H9 (cell line): ENCODE measurements around the gene ARHGAP8. TPM values are rescaled to one million over a fixed set of nuclear protein-coding genes. Genes with fewer than 3 reads are reported as not detected.
"Not testable (repeated sequence)": the region's sequence is repeated elsewhere in the genome, so short reads cannot be mapped to it uniquely, and the experiment has no call there.

ENCODE experiments used
- DNase-seq: peaks from one replicate; pipeline ENCODE4 v3.0.0-alpha.2; 2017
- H2AFZ ChIP-seq: one replicate; pipeline ENCODE4 v1.6.1; 2013; ENCODE audit warnings: mild to moderate bottlenecking, low read length, control low read depth, moderate library complexity
- H2AK5ac ChIP-seq: 2 replicates; pipeline ENCODE4 v1.6.1; 2013; ENCODE audit warnings: low read length, control low read depth, mixed read lengths; ENCODE audit not compliant: insufficient read length
- H2BK120ac ChIP-seq: one replicate; pipeline ENCODE4 v1.6.1; 2013; ENCODE audit warnings: low read depth, mild to moderate bottlenecking, low read length, control low read depth, inconsistent platforms; ENCODE audit not compliant: poor library complexity, severe bottlenecking
- H2BK12ac ChIP-seq: 2 replicates; pipeline ENCODE4 v1.6.1; 2013; ENCODE audit warnings: low read length, control low read depth, mixed read lengths, low read depth; ENCODE audit not compliant: insufficient read length
- H2BK15ac ChIP-seq: 2 replicates; pipeline ENCODE4 v1.6.1; 2013; ENCODE audit warnings: low read depth, low read length, control low read depth
- H2BK20ac ChIP-seq: one replicate; pipeline ENCODE4 v1.6.1; 2013; ENCODE audit warnings: low read depth, mild to moderate bottlenecking, low read length, control low read depth, inconsistent platforms; ENCODE audit not compliant: poor library complexity, severe bottlenecking
- H2BK5ac ChIP-seq: 2 replicates; pipeline ENCODE4 v1.6.1; 2013; ENCODE audit warnings: low read length, control low read depth, mixed read lengths; ENCODE audit not compliant: insufficient read length
- H3K14ac ChIP-seq: 2 replicates; pipeline ENCODE4 v1.6.1; 2013; ENCODE audit warnings: low read length, control low read depth; ENCODE audit not compliant: insufficient read depth
- H3K18ac ChIP-seq: 2 replicates; pipeline ENCODE4 v1.6.1; 2013; ENCODE audit warnings: low read depth, mild to moderate bottlenecking, mixed read lengths, low read length, control low read depth; ENCODE audit not compliant: insufficient read length
- H3K23ac ChIP-seq: 2 replicates; pipeline ENCODE4 v1.6.1; 2013; ENCODE audit warnings: low read length, control low read depth, mixed read lengths, low read depth; ENCODE audit not compliant: insufficient read length
- H3K23me2 ChIP-seq: 2 replicates; pipeline ENCODE4 v1.6.1; 2013; ENCODE audit warnings: low read depth, mild to moderate bottlenecking, mixed read lengths, low read length, control low read depth; ENCODE audit not compliant: insufficient read length, poor library complexity, severe bottlenecking
- H3K27ac ChIP-seq: 2 replicates; pipeline ENCODE4 v1.5.1; 2013; ENCODE audit warnings: low read length, control low read depth, mixed read lengths, low read depth; ENCODE audit not compliant: insufficient read length
- H3K27me3 ChIP-seq: 2 replicates; pipeline ENCODE4 v1.6.1; 2013; ENCODE audit warnings: low read length, control low read depth, inconsistent platforms; ENCODE audit not compliant: insufficient read depth
- H3K4ac ChIP-seq: 2 replicates; pipeline ENCODE4 v1.6.1; 2013; ENCODE audit warnings: low read depth, mild to moderate bottlenecking, control low read depth, inconsistent platforms, low read length, moderate library complexity
- H3K4me1 ChIP-seq: 2 replicates; pipeline ENCODE4 v1.6.1; 2013; ENCODE audit warnings: low read length, control low read depth, inconsistent platforms; ENCODE audit not compliant: insufficient read depth
- H3K4me2 ChIP-seq: 2 replicates; pipeline ENCODE4 v1.6.1; 2013; ENCODE audit warnings: low read length, control low read depth, mixed read lengths; ENCODE audit not compliant: insufficient read length, insufficient read depth
- H3K56ac ChIP-seq: 2 replicates; pipeline ENCODE4 v1.6.1; 2013; ENCODE audit warnings: low read depth, mild to moderate bottlenecking, mixed read lengths, low read length, control low read depth; ENCODE audit not compliant: insufficient read length
- H3K79me1 ChIP-seq: 2 replicates; pipeline ENCODE4 v1.6.1; 2013; ENCODE audit warnings: low read depth, mild to moderate bottlenecking, moderate library complexity, low read length, control low read depth, inconsistent platforms; ENCODE audit not compliant: insufficient read depth, poor library complexity, severe bottlenecking
- H3K79me2 ChIP-seq: 2 replicates; pipeline ENCODE4 v1.6.1; 2013; ENCODE audit warnings: low read length, control low read depth, inconsistent platforms; ENCODE audit not compliant: insufficient read depth
- H3K9ac ChIP-seq: 2 replicates; pipeline ENCODE4 v1.6.1; 2013; ENCODE audit warnings: low read length, control low read depth, mixed read lengths; ENCODE audit not compliant: insufficient read length; ENCODE audit errors: extremely low read depth
- H3K9me3 ChIP-seq: one replicate; pipeline ENCODE4 v1.6.1; 2013; ENCODE audit warnings: low read depth, low read length, inconsistent platforms; ENCODE audit not compliant: control insufficient read depth
- H3T11ph ChIP-seq: one replicate; pipeline ENCODE4 v1.6.1; 2013; ENCODE audit warnings: mild to moderate bottlenecking, low read length, control low read depth, inconsistent platforms
- H4K20me1 ChIP-seq: one replicate; pipeline ENCODE4 v1.6.1; 2013; ENCODE audit not compliant: control insufficient read depth, insufficient read length, insufficient read depth
- H4K5ac ChIP-seq: 2 replicates; pipeline ENCODE4 v1.6.1; 2013; ENCODE audit warnings: low read depth, mild to moderate bottlenecking, mixed read lengths, low read length, control low read depth; ENCODE audit not compliant: insufficient read length
- H4K8ac ChIP-seq: replicated peaks from 2 replicates; pipeline ENCODE4 v1.6.1; 2013; ENCODE audit warnings: low read length, control low read depth, mixed read lengths, low read depth; ENCODE audit not compliant: insufficient read length
- H4K91ac ChIP-seq: 2 replicates; pipeline ENCODE4 v1.6.1; 2013; ENCODE audit warnings: low read depth, mild to moderate bottlenecking, moderate library complexity, mixed read lengths, low read length, control low read depth; ENCODE audit not compliant: insufficient read length
- H3K27ac Mint-ChIP-seq, 3 experiments: 2 replicates in 2 of 3; 3 replicates in 1 of 3; pipeline ENCODE4 v1.8.0; 2020 to 2021; ENCODE audit warnings: mixed read lengths in 3 of 3, mild to moderate bottlenecking in 1 of 3, moderate library complexity in 1 of 3
- H3K27me3 Mint-ChIP-seq: 2 replicates; pipeline ENCODE4 v1.8.0; 2021; ENCODE audit warnings: low read depth, mild to moderate bottlenecking, moderate library complexity, mixed read lengths
- H3K36me3 Mint-ChIP-seq, 3 experiments: 2 replicates in 2 of 3; 3 replicates in 1 of 3; pipeline ENCODE4 v1.8.0; 2020 to 2021; ENCODE audit warnings: low read depth in 3 of 3, mixed read lengths in 3 of 3; ENCODE audit not compliant: insufficient read depth in 1 of 3
- H3K4me1 Mint-ChIP-seq, 2 experiments: 2 replicates each; pipeline ENCODE4 v1.8.0; 2020; ENCODE audit warnings: mixed read lengths in 2 of 2
- H3K4me3 Mint-ChIP-seq, 2 experiments: 2 replicates in 1 of 2; 3 replicates in 1 of 2; pipeline ENCODE4 v1.8.0; 2020 to 2021; ENCODE audit warnings: mild to moderate bottlenecking in 2 of 2, mixed read lengths in 2 of 2, moderate library complexity in 1 of 2
- H3K9me3 Mint-ChIP-seq, 2 experiments: 2 replicates in 1 of 2; 3 replicates in 1 of 2; pipeline ENCODE4 v1.8.0; 2020; ENCODE audit warnings: mild to moderate bottlenecking in 2 of 2, mixed read lengths in 2 of 2, moderate library complexity in 1 of 2
- WGBS: extraction: QIAGEN DNeasy Blood & Tissue Kit; methylation state at CpG from one replicate; pipeline ENCODE4 v1.1.7; 2013; ENCODE audit warnings: missing lambda C conversion rate, low lambda C conversion rate, mixed read lengths; ENCODE audit not compliant: insufficient read length; ENCODE audit errors: extremely low coverage; 5-methylcytosine and 5-hydroxymethylcytosine counted together
- total RNA-seq: library from RNA; stranded (reverse); gene quantifications from 2 replicates; pipeline ENCODE4 v1.2.1, GENCODE V29; 2021
- TF ChIP-seq, protein P1 (sequence below): fragments of 200-600 bp; sonication (generic); conservative IDR thresholded peaks from 3 replicates; pipeline ENCODE4 v1.8.0; 2021; ENCODE audit warnings: antibody characterized with exemption, mild to moderate bottlenecking

ARHGAP8 gene
- total RNA-seq, 1 experiment from 2014 or later, result 35.4 TPM

- no peak overlapping the region for H3K4me3 Mint-ChIP-seq
- peaks cover 24% of the 10 kb centered on the region for H3K27me3 Mint-ChIP-seq
- no CpG with 5 or more reads among the region's 5 CpGs for WGBS
- H2BK12ac ChIP-seq, result no peak overlapping the region
- DNase-seq, result no peak
- no peak overlapping the region for H3K14ac ChIP-seq
- no peak overlapping the region for H3K56ac ChIP-seq
- H3K18ac ChIP-seq, result no peak overlapping the region
- H3K27ac ChIP-seq, result no peak overlapping the region
- no peaks in the 10 kb centered on the region for H3K23me2 ChIP-seq
- no peaks in the 10 kb centered on the region; the same call in 1 of the 2 replicates for H3K4me1 ChIP-seq
- H3K9me3 ChIP-seq, result no peaks in the 10 kb centered on the region
- H3K23ac ChIP-seq, result no peak overlapping the region
- H3K27me3 ChIP-seq, result no peaks in the 10 kb centered on the region
- TF ChIP-seq, protein P1, sequence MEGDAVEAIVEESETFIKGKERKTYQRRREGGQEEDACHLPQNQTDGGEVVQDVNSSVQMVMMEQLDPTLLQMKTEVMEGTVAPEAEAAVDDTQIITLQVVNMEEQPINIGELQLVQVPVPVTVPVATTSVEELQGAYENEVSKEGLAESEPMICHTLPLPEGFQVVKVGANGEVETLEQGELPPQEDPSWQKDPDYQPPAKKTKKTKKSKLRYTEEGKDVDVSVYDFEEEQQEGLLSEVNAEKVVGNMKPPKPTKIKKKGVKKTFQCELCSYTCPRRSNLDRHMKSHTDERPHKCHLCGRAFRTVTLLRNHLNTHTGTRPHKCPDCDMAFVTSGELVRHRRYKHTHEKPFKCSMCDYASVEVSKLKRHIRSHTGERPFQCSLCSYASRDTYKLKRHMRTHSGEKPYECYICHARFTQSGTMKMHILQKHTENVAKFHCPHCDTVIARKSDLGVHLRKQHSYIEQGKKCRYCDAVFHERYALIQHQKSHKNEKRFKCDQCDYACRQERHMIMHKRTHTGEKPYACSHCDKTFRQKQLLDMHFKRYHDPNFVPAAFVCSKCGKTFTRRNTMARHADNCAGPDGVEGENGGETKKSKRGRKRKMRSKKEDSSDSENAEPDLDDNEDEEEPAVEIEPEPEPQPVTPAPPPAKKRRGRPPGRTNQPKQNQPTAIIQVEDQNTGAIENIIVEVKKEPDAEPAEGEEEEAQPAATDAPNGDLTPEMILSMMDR, result no peak
- no peak overlapping the region for H2BK15ac ChIP-seq
- no peaks in the 10 kb centered on the region for H4K20me1 ChIP-seq
- H3K4ac ChIP-seq, result no peak overlapping the region
- H3K4me1 Mint-ChIP-seq, result peaks cover 14 to 33% of the 10 kb centered on the region in 2 experiments
- no peak overlapping the region for H4K5ac ChIP-seq
- H3K79me1 ChIP-seq, result no peaks in the 10 kb centered on the region
- no peak overlapping the region for H2AFZ ChIP-seq
- H3T11ph ChIP-seq, result no peak overlapping the region
- no peak overlapping the region for H2BK5ac ChIP-seq
- no peaks in the 10 kb centered on the region for H3K9me3 Mint-ChIP-seq
- H3K36me3 Mint-ChIP-seq, result no peaks in the 10 kb centered on the region
- no peak overlapping the region for H4K8ac ChIP-seq
- no peak overlapping the region for H4K91ac ChIP-seq
- H3K79me2 ChIP-seq, result no peaks in the 10 kb centered on the region
- no peak overlapping the region for H3K4me2 ChIP-seq
- H2BK20ac ChIP-seq, result no peak overlapping the region
- no peak overlapping the region for H3K9ac ChIP-seq
- no peak overlapping the region for H2BK120ac ChIP-seq
- H3K27ac Mint-ChIP-seq, result no peak overlapping the region
- no peak overlapping the region for H2AK5ac ChIP-seq
These were observed 13.4 kb upstream of the ARHGAP8 start for GRCh38 chr22:44739024-44739423.

DNA sequence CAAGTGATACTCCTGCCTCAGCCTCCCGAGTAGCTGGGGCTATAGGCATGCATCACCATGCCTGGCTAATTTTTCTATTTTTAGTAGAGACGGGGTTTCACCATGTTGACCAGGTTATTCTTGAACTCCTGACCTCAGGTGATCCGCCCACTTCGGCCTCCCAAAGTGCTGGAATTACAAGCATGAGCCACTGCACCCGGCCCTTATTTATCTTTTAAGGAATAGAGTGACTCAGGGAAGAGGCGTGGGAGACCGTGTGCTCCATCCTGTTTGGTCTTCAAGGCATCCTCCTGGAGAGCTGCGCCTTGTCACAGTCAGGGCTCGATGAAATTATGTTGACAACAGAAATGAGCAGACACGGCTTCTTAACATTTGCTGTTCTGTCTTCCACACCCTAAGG is 12.7 kb upstream of the ARHGAP8 start:
- H3K23me2 ChIP-seq, H2AFZ ChIP-seq, DNase-seq, H4K91ac ChIP-seq, H3K4ac ChIP-seq, H2BK5ac ChIP-seq, H3K56ac ChIP-seq, H3K79me2 ChIP-seq, H3K36me3 Mint-ChIP-seq, H3K27me3 ChIP-seq, H2AK5ac ChIP-seq, H3T11ph ChIP-seq, H4K20me1 ChIP-seq, H4K5ac ChIP-seq, H2BK15ac ChIP-seq, H3K4me1 ChIP-seq, H3K79me1 ChIP-seq, H3K27ac ChIP-seq, H2BK120ac ChIP-seq, H3K4me2 ChIP-seq, H3K18ac ChIP-seq, H3K4me3 Mint-ChIP-seq, H3K9me3 ChIP-seq, H3K23ac ChIP-seq, H4K8ac ChIP-seq, H3K9ac ChIP-seq, H3K27ac Mint-ChIP-seq, H3K9me3 Mint-ChIP-seq, H3K14ac ChIP-seq, H2BK20ac ChIP-seq, H2BK12ac ChIP-seq: not testable (repeated sequence)
- peaks cover 29% of the 10 kb centered on the region for H3K27me3 Mint-ChIP-seq
- peaks cover 14 to 30% of the 10 kb centered on the region in 2 experiments for H3K4me1 Mint-ChIP-seq
- WGBS, result no CpG with 5 or more reads among the region's 10 CpGs
